Epithelial cell of esophagus (primary cell): ENCODE data around the gene FGF14.

ENCODE experiments used
- DNase-seq: peaks from one replicate; pipeline ENCODE4 v3.0.0; 2010; ENCODE audit warnings: low read depth
- H3K4me3 ChIP-seq: 2 replicates; pipeline ENCODE4 v1.5.1; 2011; ENCODE audit warnings: mild to moderate bottlenecking, low read length, control low read depth
- TF ChIP-seq, protein P1 (sequence below): IDR thresholded peaks from 2 replicates; pipeline ENCODE4 v1.5.1; 2011; ENCODE audit warnings: low read depth, mild to moderate bottlenecking, low read length, control low read depth, inconsistent platforms; ENCODE audit not compliant: insufficient read depth; ENCODE audit errors: missing control alignments

FGF14 gene

DNA sequence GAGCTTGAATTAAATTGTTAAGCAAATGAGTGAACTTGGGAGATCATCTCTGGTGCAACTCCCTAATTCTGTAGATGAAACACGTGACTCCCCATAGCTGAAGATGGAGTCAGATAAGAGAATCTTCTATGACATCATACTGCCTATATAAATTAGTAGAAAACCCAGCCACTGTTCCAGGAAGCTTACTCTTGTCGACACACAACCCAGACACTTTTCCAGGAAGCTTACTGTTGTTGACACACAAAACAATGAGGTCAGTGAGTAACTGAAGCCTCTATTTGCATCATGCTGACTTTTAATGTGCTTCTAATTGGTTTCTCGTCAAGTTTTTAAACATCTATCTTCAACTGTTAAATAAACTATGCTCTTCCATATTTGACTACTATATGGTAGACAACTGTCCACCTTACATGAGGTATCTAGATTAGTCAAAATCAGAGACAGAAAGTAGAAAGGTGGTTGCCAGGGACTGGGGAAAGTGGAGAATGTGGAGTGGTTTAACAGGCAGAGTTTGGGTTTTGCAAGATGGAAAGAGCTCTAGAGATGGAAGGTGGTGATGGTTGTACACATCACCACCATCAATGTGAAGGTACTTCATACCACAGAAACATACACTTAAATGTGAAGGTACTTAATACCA, 168.2 kb downstream of the FGF14 start:
- TF ChIP-seq, protein P1, sequence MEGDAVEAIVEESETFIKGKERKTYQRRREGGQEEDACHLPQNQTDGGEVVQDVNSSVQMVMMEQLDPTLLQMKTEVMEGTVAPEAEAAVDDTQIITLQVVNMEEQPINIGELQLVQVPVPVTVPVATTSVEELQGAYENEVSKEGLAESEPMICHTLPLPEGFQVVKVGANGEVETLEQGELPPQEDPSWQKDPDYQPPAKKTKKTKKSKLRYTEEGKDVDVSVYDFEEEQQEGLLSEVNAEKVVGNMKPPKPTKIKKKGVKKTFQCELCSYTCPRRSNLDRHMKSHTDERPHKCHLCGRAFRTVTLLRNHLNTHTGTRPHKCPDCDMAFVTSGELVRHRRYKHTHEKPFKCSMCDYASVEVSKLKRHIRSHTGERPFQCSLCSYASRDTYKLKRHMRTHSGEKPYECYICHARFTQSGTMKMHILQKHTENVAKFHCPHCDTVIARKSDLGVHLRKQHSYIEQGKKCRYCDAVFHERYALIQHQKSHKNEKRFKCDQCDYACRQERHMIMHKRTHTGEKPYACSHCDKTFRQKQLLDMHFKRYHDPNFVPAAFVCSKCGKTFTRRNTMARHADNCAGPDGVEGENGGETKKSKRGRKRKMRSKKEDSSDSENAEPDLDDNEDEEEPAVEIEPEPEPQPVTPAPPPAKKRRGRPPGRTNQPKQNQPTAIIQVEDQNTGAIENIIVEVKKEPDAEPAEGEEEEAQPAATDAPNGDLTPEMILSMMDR = no peak
- peak; percentile 65 for DNase-seq

DNA sequence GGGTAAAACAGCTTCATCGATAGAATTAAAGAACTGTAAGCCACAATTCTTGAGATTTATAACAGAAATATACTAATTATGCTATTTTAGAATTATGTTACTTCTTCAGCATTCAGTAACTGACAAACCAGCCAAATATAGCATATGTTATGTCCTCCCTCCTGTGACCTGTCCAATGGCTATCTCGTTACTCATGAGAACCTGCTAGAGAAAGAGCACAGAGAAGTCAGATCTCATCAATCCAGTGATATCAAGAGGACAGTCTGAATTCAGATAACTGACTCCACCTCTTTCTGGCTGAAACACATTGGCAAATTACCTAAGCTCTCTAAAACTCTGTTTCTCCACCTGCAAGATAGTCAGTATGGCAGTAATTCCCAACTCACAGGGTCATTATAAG, 170.4 kb downstream of the FGF14 start:
- no peak for DNase-seq
- no peak overlapping the region for H3K4me3 ChIP-seq
- TF ChIP-seq, protein P1 = no peak

More for the DNA sequence above, 168.2 kb downstream of the FGF14 start:
- no peak overlapping the region for H3K4me3 ChIP-seq

DNA sequence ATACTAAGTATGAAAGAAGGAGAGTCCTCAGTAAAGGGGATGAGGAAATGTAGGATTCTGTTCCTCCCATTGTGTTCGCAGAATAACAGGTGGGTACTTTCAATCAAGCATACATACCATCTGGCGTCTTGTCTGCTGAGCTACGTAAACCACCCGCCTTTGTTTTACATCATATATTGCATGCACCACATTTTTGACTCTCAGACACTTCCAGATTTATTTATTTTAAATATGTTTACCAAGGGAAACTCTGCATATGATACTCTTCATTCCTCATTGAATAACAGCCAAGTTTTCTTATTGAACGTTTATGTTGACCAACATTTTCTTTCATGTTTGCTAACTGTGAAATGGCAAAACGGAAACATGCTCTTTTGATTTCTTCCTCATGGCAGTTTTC, 174.1 kb downstream of the FGF14 start:
- TF ChIP-seq, protein P1 = no peak
- no peak overlapping the region for H3K4me3 ChIP-seq
- DNase-seq = no peak

DNA sequence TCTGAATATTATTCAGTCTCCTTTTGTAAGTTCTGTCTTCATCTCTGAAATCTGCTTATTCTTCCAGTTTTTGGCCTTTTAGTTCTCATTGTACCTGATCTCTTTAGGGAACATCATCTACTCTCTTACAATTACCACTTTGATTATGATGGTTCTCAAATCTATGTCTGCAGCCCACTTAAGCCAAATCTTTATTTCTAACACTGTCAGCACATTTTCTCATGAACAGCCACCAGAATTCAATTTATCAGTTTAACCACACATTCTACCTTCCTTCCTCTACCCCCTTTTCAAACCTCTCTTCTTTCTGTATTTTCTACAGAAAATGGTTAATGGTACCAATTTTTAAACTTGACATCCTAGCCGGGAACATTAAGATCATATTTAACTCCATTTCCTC, 175.3 kb downstream of the FGF14 start:
- no peak overlapping the region for H3K4me3 ChIP-seq
- TF ChIP-seq, protein P1 = no peak
- no peak for DNase-seq

DNA sequence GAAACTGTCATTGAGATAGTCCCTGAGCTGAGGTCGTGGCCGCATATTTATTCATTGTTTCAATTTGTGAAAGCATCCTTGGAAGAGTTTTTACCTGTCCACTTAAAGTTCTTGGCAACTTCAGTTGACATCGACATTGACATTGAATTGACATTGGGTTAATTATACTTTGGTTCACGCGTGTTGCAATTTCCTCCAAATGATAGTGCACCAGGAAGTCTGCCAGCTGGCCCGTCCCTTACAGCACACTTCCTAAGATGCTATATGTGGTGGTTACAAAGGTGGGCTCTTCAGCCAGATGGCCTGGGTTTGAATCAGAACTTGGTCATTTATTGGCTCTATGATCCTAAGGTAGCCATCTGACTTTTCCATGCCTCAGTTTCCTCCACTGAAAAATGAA, 176.0 kb downstream of the FGF14 start:
- no peak for DNase-seq
- H3K4me3 ChIP-seq = no peak overlapping the region
- TF ChIP-seq, protein P1 = no peak

DNA sequence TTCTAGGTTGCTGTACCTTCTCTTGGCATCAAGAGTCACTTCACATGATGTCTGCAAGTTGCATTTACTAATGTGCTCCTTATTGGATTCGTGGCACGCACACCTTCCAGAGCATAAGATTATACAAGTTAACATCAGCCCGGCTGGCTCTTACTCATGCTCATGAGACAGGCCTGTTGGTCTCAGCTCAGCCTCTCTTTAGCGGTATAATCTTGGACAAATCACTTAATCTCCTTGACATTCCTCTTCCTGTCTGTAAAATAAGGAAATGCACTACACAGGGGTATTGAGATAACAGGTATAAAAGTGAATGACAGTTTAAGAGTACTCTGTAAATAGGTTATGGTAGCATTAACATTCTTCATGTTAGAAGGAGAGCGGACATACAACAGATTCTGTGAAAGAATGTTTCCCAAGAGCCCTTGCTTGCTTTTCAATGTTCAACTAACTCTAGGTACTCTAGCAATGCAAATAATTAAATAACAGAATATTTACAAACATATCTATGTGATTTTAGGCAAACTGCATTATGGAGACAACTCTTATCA, 181.1 kb downstream of the FGF14 start:
- no peak overlapping the region for H3K4me3 ChIP-seq
- peak; percentile 27 for DNase-seq

DNA sequence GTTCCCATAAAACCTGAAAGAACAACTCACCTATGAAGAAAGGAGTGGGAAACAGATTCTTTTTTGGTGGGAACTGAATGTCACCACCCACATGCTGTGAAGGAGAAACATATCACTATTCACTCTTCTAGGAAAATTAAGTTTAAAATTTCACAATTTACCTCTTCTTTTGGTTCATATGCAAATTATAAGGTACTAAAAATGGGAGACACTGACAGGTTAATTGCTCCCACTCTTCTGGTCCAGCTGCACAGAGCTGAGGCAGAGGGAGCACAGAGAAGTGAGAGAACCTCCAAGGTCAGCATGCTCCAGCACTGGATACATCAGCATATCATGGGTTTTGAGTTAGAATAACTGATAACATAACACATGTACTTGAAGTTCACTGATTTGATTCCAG, 186.9 kb downstream of the FGF14 start:
- DNase-seq = no peak
- H3K4me3 ChIP-seq = no peak overlapping the region
- TF ChIP-seq, protein P1 = no peak

More for the DNA sequence above, 181.1 kb downstream of the FGF14 start:
- TF ChIP-seq, protein P1 = no peak
